Measurements from ENCODE around the gene SGPL1.

DNA sequence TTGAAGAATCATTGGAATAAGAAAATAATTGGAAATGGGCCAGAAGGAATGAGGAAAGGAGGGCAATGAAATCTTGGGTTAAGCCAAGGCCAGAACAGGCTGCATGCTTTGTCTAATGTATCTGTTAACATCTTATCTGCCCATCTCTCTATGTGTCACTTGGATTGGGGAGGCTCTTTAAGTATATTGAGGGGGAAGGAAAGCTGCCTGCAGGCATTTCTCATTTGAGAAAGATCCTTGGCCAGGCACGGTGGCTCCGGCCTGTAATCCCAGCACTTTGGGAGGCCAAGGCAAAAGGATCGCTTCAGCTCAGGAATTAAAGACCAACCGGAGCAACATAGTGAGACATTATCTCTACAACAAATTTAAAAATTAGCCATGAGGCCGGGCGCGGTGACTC, 58.3 kb downstream of the SGPL1 start:
- TF ChIP-seq CTCF (optimal IDR thresholded peaks at IDR 0.05 in 1 of 3, IDR thresholded peaks at IDR 0.05 in 1 of 3, conservative IDR thresholded peaks at IDR 0.05 in 1 of 3; ENCODE audit: extremely low read depth in 1 of 3, insufficient read depth in 2 of 3, low read length in 3 of 3) = no peak
- no peak for TF ChIP-seq EZH2 (IDR thresholded peaks at IDR 0.05; ENCODE audit: low read length)
